Measurements from ENCODE around the gene MAP1LC3A.

DNA sequence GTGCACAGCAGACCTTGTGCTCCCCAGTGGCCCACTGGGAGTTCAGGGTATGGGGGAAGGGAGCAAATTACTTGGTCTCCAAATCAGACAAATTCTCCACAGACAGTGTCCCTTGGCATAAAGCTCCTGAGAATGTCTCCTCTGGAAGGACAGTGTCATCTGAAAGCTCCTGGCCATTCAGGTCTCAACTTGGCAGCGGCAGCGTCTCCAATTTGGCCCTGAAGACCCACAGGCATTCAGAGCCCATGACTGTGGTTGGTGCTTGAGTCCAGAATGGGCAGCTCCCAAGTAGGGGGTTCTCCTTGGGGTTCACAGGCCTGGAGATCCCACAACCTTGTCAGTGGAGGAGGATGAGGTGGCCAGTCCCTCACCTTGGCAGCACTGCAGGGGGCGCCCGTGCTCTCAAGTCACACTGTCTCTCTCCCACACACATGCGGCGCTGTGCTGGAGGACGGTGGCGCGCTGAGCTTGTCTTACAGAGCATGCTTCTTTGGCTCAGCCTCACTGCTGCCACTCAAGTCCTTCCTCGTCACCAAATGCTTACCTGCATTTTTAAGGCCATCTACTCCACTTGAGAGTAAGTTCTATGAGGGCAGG, 21.6 kb upstream of the MAP1LC3A start:
- TF ChIP-seq EZH2 (IDR thresholded peaks at IDR 0.05; ENCODE audit: insufficient read depth, poor library complexity, severe bottlenecking) (no peak), EZH2phosphoT487 (IDR thresholded peaks at IDR 0.05; ENCODE audit: insufficient read depth, low read depth) (no peak)

Data from GM23248 (cell line).